ENCODE results near the gene TMEM89.

The TMEM89 gene, protein sequence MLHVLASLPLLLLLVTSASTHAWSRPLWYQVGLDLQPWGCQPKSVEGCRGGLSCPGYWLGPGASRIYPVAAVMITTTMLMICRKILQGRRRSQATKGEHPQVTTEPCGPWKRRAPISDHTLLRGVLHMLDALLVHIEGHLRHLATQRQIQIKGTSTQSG

DNA sequence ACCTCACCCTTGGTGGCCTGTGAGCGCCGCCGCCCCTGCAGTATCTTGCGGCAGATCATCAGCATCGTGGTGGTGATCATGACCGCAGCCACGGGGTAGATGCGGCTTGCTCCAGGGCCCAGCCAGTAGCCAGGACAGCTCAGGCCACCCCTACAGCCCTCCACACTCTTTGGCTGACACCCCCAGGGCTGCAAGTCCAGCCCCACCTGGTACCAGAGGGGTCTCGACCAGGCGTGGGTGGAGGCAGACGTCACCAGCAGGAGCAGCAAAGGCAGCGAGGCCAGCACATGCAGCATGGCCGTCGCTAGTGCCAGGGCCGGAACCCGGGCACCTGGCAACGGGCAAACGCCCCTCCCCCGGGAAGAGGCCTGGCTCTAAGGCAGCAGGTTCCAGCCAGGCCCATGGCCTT, at the start of gene TMEM89:
Gene TMEM89 (minus strand): TSS at position 309 of the 409 bp plus-strand sequence. CDS start 13 bp downstream, at position 296.
- no peak for DNase-seq

DNA sequence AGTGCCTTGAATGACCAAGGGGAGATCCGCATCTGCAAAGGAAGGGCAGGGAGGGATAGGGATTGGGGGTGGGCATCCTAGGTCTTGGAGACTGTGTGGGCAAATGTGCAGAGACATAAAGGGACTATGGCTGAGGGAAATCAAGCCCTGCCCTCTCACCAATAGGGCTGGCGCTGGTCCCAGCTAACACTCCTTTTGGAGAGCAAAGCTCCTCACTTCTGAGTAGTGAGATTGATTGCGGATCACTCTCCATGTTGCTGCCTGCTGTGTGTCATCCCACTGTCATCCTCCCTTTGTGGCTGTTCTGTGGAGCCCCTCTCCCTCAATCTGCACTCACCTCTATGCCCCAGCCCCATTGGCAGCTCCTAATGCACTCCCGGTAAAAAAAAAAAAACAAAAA, 43.4 kb upstream of the TMEM89 start:
- no peak for DNase-seq

DNA sequence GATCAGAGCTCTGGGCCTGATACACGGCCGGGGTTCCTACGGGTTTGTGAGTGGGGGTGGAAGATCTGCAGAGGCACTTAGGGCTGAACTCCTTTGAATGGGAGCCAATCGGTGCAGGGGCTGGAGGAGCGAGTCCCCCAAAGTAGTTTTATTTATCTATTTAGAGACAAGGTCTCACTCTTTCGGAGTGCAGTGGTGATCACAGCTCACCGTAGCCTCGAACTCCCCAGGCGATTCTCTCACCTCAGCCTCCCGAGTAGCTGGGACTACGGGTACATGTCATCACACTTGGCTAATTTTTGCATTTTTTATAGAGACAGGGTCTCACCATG, 42.7 kb upstream of the TMEM89 start:
- DNase-seq: no peak

DNA sequence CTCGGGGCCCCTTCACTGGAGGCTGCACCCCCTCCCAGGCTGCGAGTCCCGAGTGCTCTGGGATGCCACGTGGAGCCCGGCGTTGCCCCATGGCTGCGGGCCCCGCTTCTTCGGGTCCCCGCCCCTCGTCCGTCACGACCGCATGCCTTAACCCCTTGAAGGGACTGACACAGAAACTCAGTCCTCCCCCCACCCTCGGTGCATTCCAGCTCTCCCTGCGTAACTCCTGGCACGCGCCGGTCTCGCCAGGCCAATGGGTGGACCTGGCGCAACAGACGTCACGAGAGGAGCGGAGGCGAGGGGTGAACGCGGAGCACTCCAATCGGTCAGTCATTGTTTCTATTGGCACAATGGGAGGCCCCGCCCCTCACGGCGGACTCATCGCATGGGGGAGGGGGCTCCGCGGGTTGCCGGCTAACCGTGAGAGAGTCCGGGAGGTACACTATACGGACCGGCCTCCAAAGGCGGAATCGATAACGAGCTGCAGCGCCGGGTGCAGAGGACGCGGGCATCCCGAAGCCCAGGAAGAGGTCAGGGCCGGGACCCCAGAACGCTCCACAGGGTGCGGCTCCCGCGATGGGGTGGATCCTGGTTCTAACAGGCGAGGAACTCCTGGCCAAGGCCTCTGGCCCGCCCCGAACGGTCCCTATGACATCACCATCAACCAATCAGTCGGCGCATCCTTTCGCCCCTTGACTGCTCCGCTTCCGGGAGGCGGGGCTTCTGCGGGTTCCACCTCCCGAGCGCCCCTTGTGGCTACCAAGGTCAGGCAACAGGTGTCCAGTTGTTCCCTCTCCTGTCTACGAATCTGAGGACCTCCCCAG, 42.1 kb upstream of the TMEM89 start:
- DNase-seq: peak; percentile 90

DNA sequence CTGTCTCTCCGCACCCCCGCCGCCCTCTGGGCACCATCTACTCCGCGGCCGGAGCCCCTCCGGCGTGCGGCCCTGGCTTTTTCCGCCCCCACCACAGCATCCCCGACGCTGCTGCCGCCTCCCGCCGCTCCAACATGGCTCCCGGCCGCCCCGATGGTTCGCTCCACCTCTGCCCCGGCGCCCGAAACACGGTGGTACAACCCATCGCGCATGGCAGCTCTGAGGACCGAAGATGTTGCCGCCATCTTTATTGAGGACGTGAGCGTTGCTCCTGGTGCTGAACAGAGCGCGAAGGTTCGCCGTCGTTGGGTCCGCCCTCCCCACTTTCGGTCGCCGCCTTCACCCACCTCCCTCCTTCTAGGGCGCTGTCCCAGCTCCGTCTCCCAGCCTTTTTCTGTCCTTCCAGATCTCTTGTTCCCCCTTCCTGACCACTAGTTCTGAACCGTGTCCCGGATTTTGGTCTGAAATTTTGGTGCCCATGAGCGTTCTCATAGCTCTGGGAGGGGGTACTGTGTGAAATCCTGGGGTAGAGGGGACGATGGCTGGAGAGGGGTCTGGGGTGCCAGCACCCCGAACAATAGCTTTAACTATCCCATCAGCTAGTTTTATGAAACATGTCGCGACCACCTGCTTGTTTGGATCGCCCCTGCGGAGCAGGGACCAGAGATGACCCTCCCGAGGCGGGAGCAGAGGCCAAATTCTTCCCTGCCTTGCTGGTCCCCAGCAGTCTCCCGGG, 41.4 kb upstream of the TMEM89 start, which contains the start of gene CELSR3:
Gene CELSR3 (minus strand): TSS at position 134 of the 736 bp plus-strand sequence. CDS start 252 bp downstream, outside the sequence.
- peak; percentile 61 for DNase-seq

DNA sequence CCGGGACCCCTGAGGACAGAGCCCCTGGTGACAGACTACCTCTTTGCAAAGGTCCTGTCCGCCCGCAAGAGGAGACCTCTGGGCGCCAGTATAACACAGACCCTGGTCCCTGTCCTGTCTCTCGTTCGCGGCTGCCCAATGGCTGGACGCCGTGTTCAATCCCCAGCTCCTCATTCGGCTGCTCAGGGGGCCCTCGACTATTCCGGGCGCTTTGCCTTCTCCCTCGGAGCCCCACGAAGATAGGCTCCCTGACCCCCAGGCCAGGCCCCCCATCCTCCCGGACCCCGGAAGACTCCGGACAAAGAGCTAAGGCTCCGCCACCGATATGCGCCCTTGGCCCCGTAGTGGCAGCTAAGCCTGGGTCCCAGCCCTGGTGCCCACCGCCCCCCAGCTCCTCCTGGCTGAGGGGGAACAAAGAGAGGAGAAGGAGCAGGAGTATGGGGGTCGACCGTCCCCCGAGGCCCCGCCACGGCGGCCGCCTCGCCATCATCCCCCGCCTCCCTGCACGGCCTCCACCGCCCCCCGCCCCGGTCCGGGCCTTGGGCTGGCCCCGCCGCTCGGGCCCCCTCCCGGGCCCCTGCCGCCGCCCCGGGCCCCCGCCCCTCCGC, 40.7 kb upstream of the TMEM89 start:
- no peak for DNase-seq

DNA sequence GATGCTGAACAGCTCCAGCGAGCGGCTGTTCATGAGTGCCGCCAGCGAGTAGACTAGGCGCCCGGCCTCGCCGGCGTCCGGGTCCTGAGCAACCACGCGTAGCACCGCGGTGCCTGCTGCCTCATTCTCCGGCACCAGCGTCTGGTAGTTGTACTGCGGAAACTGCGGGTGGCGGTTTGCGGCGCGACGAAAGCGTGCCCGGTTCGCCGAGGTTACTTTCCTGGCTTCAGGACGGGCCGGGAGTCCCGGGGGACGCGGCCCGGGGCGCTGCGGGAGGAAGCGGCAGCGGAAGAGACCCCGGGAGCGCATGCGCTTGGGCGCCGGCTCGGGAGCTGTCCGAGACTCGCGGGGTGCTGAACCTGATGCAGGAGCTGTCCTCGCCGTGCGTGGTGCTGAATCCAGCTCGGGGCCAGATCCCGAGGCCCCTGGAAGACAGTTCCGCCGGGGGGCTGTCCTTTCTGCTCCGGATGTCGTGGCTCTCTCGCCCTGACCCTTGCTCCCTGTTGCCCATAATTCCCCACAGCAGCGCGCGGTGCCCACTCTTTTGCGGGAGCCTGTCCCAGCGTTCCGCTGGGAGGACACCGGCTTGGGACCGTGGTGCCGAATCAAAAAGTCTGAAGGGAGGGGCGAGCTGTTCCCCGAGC, 40.1 kb upstream of the TMEM89 start:
- peak; percentile 39 for DNase-seq

DNA sequence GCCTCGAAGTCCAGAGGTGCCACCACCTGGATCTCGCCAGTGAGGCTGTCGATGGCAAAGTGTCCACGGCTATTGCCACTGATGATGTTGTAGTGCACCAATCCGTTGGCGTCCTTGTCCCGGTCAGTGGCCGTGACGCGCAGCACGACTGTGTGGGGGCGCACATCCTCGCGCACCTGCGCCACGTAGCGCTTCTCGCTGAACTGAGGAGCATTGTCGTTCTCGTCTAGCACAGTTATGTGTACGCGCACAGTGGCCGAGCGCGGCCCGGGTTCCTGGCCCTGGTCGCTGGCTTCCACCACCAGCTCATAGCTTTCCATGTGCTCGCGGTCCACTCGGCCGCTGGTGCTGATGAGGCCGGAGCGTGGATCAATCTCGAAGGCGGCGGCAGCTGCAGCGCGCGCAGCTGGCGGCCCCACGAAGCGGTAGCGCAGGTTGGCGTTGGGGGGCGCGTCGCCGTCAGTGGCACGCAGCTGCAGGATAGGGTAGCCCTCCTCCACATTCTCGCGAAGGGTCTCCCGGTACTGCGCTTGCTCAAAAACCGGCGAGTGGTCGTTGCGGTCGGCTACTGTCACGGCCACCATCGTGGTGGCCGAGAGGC, 39.3 kb upstream of the TMEM89 start:
- no peak for DNase-seq

DNA sequence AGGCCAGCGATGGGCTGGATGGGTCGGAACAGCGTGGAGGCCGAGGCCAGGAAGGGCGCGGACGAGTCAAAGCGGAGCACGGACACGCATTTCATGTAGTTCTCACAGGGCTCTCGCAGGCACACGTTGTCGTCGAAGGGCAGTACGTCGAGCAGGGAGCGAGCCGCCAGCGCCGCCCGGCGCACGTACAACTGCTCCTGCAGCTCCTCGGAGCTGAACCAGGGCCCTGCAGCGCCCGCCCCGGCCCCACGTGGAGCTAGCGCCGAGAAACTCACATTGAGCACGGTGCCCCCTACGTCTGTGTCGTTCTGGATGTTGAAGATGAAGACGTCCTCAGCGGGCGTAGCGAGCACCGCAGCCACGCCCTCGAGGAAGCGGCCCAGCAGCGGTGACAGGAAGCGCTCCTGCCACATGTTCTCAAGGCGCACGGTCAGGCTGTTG, 35.3 kb upstream of the TMEM89 start:
- DNase-seq: peak; percentile 23

DNA sequence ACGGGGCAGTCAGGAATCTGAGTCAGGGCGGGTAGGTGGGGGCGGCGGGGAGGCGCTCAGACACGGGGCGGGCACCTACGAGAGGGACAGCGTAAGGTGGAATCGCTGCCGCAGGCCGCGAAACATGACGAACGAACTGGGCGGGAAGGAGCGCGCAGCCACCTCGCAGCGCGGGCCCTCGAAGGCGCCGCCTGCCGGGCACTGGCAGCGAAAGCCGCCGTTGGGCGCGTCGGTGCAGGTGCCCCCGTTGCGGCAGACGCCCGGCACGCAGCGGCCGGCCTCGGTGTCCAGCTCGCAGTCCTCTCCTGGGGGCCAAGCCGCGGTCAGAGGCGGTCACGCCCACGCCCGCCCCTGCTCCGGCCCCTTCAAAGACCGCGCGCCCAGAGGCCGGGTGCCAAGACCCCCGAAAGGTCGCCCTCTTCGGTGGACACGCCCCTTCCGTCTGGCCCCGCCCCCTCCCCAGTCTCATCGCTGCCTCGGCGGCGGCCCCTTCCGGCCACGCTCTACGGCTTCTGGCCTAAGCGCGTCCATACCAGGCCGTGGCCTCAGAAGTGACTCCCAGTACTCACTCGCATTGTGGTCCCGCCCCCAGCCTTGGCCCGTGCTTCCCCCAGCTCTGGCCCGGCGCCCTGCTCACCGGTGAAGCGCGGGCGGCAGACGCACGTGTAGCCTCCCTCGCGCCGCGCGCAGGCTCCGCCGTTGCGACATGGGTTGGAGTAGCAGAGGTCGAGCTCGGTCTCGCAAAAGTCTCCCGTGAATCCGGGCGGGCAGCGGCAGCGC, 34.7 kb upstream of the TMEM89 start:
- DNase-seq: peak; percentile 84

DNA sequence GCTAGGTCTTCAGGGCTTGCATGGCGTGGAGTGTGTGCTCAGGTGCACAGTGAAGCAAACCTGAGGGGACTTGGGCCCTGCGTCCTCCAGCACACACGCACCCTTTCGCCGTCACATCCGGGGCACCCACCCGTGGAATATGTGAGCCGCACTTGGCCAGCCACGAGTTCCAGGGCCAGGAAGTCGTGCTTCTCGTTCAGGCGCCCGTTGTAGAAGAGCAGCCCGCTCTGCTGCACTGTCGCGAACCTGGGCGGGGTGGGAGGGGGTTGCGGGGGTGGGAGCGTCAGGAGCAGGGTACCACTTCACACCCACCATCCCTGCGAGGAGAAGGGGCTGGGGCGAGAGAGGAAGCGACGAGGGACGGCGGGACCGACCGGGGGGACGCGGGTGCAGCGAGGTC, 34.0 kb upstream of the TMEM89 start:
- peak; percentile 42 for DNase-seq

DNA sequence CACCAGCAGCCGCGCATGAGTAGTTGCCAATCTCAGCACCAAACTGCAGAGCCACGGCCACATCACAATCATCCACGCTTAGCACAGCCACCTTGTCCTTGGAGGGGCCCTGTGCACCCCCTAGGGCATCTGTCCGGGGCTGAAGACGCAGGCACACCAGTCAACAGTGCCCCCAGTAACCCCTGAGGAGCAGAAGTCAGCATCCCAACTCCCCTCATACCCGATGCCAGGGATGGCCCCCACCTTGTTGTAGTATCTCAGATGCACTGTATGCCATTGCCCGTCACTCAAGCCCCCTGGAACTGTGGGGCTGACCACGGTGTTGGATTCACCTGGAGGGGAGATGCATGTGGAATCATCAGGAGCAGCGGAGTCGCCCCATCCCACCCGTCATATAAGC, 33.5 kb upstream of the TMEM89 start:
- no peak for DNase-seq

DNA sequence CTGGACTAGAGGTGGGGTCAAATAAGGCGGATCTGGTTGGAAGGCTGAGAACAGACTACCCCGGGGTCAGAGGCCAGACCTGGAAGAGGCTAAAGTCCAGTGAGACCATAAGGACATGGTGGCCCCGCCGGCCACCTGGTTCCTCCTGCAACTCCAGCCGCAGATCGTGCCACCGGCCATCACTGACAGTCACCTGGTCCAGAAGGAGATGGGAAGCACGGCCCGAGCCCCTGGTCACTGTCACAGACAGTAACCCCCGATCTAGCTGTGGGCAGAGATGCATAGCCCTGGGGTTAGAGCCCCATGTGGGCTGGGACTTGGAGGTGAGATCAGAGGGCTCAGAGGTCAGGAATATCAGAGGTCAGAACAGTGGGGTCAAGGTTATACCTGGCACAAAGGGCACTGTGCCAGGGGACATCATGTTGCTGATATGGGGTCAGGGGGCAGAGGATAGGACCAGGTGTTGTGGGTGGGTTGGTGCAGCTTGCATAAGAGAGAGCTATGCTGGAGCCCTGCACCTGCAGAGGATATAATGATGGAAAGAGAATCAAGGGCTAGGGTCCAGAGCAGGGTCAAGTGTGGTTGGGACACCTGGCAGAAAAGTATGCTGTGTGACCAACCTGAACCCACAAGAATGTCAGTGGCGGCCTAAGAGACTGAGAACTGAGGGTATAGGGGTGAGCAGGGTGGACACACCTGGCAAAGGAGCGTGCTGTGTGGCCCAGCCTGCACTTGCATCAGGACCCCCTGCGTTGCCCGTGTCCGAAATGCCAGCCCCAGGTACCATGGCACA, 31.6 kb upstream of the TMEM89 start:
- DNase-seq: no peak

DNA sequence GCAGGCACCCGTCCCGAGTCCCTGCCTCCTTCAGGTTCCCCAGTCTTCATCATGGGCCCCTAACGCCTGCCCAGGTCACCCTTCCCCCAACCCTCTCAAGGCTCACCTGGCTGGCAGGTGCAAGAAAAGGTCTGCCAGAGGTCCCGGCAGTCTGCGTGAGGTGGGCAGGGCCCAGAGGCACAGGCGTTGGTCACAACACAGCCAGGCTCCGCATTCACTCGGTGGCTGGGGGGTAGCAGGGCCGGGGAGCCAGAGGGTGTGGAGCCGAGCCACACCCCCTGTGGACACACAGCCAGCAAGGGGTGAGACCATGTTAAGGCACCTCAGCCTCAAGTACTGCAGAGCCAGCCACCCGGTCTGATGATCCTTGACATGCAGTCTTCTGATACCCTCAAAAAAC, 30.2 kb upstream of the TMEM89 start:
- DNase-seq: no peak

DNA sequence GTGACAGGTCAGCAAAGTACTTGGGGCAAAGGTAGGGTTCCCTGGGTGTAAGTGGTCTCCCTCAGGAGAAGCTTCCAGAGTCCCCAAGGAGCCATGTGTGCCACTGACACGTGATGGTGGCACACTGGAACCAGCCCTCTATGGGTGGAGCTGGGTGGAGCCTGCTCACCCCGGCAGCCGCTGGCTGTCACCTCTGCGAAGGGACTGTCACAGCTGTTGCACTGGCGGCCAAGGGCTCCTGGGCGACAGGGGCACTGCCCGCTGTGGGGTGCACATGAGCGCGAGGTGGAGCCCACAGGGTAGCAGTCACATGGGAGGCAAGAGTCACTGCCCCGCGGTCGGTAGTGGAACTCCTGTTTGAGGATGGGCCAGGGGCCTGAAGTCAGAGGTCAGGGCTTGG, 29.2 kb upstream of the TMEM89 start:
- DNase-seq: no peak

DNA sequence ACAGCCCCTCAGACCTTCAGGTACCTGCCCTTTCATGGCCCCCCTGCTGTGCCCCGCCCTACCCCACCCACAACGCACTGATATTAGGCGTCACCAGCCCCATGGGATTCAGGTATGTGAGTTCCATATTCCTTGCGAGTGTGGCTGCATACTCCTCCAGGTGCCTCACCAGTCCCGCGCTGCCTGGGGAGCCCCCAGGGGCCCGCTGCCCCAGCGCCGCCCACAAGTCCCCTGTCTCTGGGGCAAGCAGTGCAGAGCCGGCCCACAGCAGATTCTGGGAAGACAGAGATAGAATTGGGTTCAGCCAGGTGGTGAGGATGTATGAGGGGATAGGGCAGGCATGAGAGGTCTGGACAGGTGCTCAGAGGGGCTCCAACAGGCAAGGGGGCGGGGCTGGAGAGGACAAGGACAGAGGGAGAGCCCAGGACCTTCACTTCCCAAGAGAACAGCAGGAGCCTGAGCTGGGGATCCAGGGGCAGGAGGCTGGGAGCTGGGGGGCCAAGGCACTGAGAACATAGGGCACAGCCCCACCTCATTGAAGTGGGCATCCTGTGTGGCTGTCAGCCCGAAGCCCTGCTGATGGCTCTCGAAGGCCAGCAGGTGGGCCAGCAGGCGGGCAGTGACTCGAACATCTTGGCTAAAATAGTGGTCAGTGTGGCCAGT, 26.8 kb upstream of the TMEM89 start:
- DNase-seq: no peak

DNA sequence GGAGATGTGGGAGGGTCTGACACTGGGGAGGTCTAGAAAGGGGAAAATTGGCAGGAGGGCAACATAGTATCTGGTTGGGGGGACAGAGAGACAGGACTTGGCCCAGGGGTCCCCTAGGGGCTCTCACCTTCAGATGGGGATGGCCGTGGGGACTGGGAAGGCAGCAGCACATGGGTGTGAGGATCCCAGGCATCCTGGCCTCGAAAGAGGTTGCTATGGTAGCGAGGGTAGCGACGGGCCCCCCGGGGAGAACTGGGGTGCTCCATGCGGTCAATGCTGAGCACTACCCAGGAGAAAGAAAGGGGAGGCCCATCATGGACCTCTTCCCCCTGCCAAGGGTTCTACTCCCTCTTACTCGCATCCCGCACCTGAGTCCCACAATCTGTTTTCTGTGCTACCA, 26.1 kb upstream of the TMEM89 start:
- DNase-seq: no peak

DNA sequence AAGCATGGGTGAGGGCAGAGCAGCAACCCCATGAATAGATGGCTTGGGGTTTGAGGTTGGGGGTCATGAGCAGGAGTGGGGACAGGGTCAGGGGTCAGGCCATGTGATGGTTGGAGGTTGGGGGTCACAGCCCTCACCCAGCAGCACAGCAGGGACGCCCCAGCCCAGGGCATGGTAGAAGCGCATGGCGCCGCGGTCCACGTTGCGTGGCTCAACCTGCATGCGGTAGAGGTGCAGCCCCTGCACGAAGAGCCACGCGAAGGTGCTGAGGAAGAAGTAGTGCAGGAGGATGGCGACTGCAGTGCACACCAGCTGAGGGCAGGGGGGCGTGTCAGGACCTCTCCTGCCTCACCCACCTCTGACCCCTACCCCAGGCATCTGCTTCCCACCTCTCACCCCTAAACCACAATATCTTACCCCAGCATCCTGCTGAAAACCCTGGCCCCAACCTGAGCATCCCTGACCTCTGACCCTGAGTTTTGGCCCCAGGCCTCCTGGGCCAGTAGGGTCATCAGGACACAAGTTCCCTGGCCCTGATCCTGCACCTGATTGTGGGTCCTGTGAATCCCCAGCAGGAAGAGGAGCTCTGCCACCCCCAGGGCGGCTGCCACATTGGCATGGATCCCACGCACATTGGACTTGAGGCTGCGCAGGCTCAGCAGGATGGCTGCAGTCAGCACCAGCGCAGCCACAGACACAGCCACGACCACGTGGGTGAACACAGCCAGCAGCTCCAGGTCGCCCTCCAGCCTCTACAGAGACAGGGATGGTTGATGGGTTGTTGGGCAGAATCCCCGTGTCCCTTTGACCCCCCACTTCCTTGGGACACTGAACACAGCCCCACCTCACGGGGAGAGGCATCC, 23.6 kb upstream of the TMEM89 start:
- DNase-seq: no peak

DNA sequence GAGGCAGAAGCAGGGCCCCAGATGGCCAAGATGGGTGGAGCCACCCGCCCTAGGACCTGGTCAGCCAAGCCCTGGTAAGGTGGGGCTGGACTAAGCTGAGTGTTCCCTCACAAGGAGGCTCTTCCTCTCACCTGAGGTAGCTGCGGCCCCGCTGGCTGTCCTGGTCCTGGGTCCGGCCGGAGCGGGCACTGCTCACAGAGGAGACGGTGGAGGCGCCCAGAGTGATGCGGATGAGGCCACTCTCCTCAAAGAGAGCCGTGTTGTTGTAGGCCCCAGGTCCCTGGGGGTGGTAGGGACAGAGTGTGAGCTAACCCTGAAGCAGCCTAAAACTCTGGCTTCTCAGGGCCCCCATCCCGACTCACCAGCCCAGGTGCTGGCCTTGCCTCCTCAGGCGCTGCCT, 21.0 kb upstream of the TMEM89 start:
- DNase-seq: no peak

Data from CD4-positive, alpha-beta T cell treated with Interferon gamma for 1 hour (primary cell).